GM12878 (cell line): ENCODE data around the gene MMD. TPM values are rescaled to one million over a fixed set of nuclear protein-coding genes. Genes with fewer than 3 reads are reported as not detected.

Experiments used
- ATAC-seq: fragments of 200-7000 bp; cut with Tn5 transposase; 3 replicates; pipeline ENCODE4 v1.9.1; 2020; ENCODE audit warnings: mild to moderate bottlenecking, moderate library complexity
- BruUV-seq: library from RNA; stranded (reverse); fragments of 400-500 nt; replicated peaks from 2 replicates; lab custom pipeline; 2021; lab: Mats Ljungman, UMichigan
- CTCF ChIA-PET: fragments of 300-600 bp; sonication (Branson Sonifier 250); formaldehyde crosslinking; extraction: SDS; loops from one replicate; lab custom pipeline; 2021; ENCODE audit warnings: inconsistent platforms; lab: Yijun Ruan, JAX
- POLR2A ChIA-PET: fragments of 350-600 bp; formaldehyde crosslinking; extraction: SDS; loops from one replicate; lab custom pipeline; 2021; ENCODE audit warnings: inconsistent platforms; lab: Charles Lee
- RAD21 ChIA-PET: fragments of 300-600 bp; sonication (Branson Sonifier 250); formaldehyde crosslinking; loops from one replicate; lab custom pipeline; 2023; ENCODE audit warnings: antibody characterized with exemption; ENCODE audit not compliant: unreplicated experiment; lab: Charles Lee
- SMC1A ChIA-PET: fragments of 300-600 bp; sonication (Branson Sonifier 250); formaldehyde crosslinking; loops from one replicate; lab custom pipeline; 2023; ENCODE audit not compliant: unreplicated experiment, uncharacterized antibody; lab: Charles Lee
- DNase-seq: peaks from one replicate; pipeline ENCODE4 v3.0.0-alpha.2; 2011; ENCODE audit warnings: low read depth, low spot score
- FAIRE-seq: peaks from 3 replicates; lab custom pipeline; 2011; peaks lifted over from hg19 to GRCh38; lab: Jason Lieb, UNC
- H2AFZ ChIP-seq: 2 replicates; pipeline ENCODE4 v1.6.0; 2011; ENCODE audit warnings: low read depth, low read length, control low read depth; ENCODE audit not compliant: control insufficient read depth
- H3K27ac ChIP-seq: 2 replicates; pipeline ENCODE4 v1.5.1; 2011; ENCODE audit warnings: control low read depth; ENCODE audit not compliant: control insufficient read depth, insufficient read depth
- H3K27me3 ChIP-seq, 2 experiments: replicated peaks in 1 of 2; 2 replicates each; pipeline versions ENCODE4 v1.6.0 to v1.6.1; 2011; ENCODE audit warnings: low read length in 1 of 2; ENCODE audit not compliant: control insufficient read depth in 2 of 2, insufficient read depth in 2 of 2
- H3K36me3 ChIP-seq, 2 experiments: 2 replicates each; pipeline ENCODE4 v1.5.1; 2011; ENCODE audit warnings: low read length in 1 of 2; ENCODE audit not compliant: control insufficient read depth in 2 of 2, insufficient read depth in 2 of 2
- H3K4me1 ChIP-seq: 2 replicates; pipeline ENCODE4 v1.6.1; 2011; ENCODE audit warnings: mild to moderate bottlenecking, low read length, moderate library complexity, mixed read lengths; ENCODE audit not compliant: control insufficient read depth, insufficient read depth
- H3K4me2 ChIP-seq: 2 replicates; pipeline ENCODE4 v1.6.0; 2011; ENCODE audit warnings: control low read depth; ENCODE audit not compliant: control insufficient read depth, insufficient read depth
- H3K4me3 ChIP-seq: fragments of 200-600 bp; sonication (generic); 2 replicates; pipeline ENCODE4 v1.5.1; 2016
- H3K79me2 ChIP-seq: 2 replicates; pipeline ENCODE4 v1.6.0; 2011; ENCODE audit warnings: low read length; ENCODE audit not compliant: control insufficient read depth, insufficient read depth
- H3K9ac ChIP-seq: 2 replicates; pipeline ENCODE4 v1.8.0; 2011; ENCODE audit warnings: low read length, control low read depth, mixed read lengths; ENCODE audit not compliant: control insufficient read depth, insufficient read depth
- H3K9me3 ChIP-seq: replicated peaks from 3 replicates; pipeline ENCODE4 v1.5.1; 2011; ENCODE audit warnings: mild to moderate bottlenecking, low read length; ENCODE audit not compliant: control insufficient read depth, insufficient read depth
- H4K20me1 ChIP-seq: 2 replicates; pipeline ENCODE4 v1.6.0; 2011; ENCODE audit not compliant: control insufficient read depth, insufficient read depth
- CREB1 ChIP-seq: IDR thresholded peaks from 2 replicates; pipeline ENCODE4 v1.6.1; 2012; ENCODE audit warnings: low read depth, mild to moderate bottlenecking, inconsistent platforms
- DPF2 ChIP-seq: fragments of 450-650 bp; IDR thresholded peaks from 2 replicates; pipeline ENCODE4 v1.6.1; 2017; ENCODE audit warnings: mild to moderate bottlenecking
- E2F4 ChIP-seq: IDR thresholded peaks from 2 replicates; pipeline ENCODE4 v1.6.1; 2012; ENCODE audit warnings: low read depth, low read length, improper control_type of control experiment
- E4F1 ChIP-seq: fragments of 450-650 bp; IDR thresholded peaks from 2 replicates; pipeline ENCODE4 v1.6.1; 2018; ENCODE audit warnings: borderline replicate concordance, mild to moderate bottlenecking; ENCODE audit not compliant: partially characterized antibody
- FOXM1 ChIP-seq: IDR thresholded peaks from 2 replicates; pipeline ENCODE4 v1.6.1; 2012; ENCODE audit warnings: low read depth, mild to moderate bottlenecking, inconsistent platforms, low read length, moderate library complexity
- HDAC6 ChIP-seq: fragments of 200-600 bp; sonication (generic); IDR thresholded peaks from one replicate; pipeline ENCODE4 v1.8.0; 2017; ENCODE audit warnings: antibody characterized with exemption; ENCODE audit not compliant: unreplicated experiment
- MXI1 ChIP-seq: fragments of 150-350 bp; IDR thresholded peaks from 2 replicates; pipeline ENCODE4 v1.6.1; 2011; ENCODE audit warnings: low read depth, mild to moderate bottlenecking, inconsistent platforms, low read length, improper control_type of control experiment
- MYC ChIP-seq: IDR thresholded peaks from 2 replicates; pipeline ENCODE4 v1.6.1; 2011; ENCODE audit warnings: mild to moderate bottlenecking, low read length, moderate library complexity, inconsistent platforms; ENCODE audit not compliant: insufficient read depth, insufficient replicate concordance, insufficient read length, severe bottlenecking
- RFX5 ChIP-seq: IDR thresholded peaks from 2 replicates; pipeline ENCODE4 v1.6.1; 2011; ENCODE audit warnings: low read depth, low read length, improper control_type of control experiment
- TBL1XR1 ChIP-seq: IDR thresholded peaks from 2 replicates; pipeline ENCODE4 v1.6.1; 2012; ENCODE audit warnings: low read depth, low read length, improper control_type of control experiment
- YBX1 ChIP-seq: fragments of 450-650 bp; IDR thresholded peaks from 2 replicates; pipeline ENCODE4 v1.6.1; 2016; ENCODE audit warnings: antibody characterized with exemption
- WGBS: methylation state at CpG from one replicate; pipeline ENCODE4 v1.1.6; 2016; ENCODE audit warnings: low lambda C conversion rate; ENCODE audit not compliant: insufficient replicate concordance, insufficient coverage; ENCODE audit errors: missing lambda C conversion rate; 5-methylcytosine and 5-hydroxymethylcytosine counted together
- in situ Hi-C: fragments of 300-500 bp; cut with MboI; formaldehyde crosslinking; loops from 9 replicates; pipeline ENCODE4 v1.14.3; 2018; ENCODE audit warnings: mixed read lengths
- intact Hi-C: fragments of 100-400 bp; cut with micrococcal nuclease; formaldehyde crosslinking; loops from one replicate; pipeline ENCODE4 v1.14.2; 2022; ENCODE audit not compliant: unreplicated experiment
- polyA plus RNA-seq, 11 experiments: library from polyadenylated mRNA; depleted of rRNA in 4 of 11; unstranded in 6 of 11; stranded (reverse) in 5 of 11; fragments of >200 nt; fragmentation: Nextera tagmentation in 4 of 11; fragmentation: Illumina TruSeq in 1 of 11; extraction: Ambion mirVana in 4 of 11; extraction: Trizol in 1 of 11; gene quantifications; 1 replicate in 1 of 11; 2 replicates in 10 of 11; pipeline versions ENCODE4 v1.2.1 to v1.2.3, GENCODE V29; 2011 to 2016; ENCODE audit warnings: inconsistent platforms in 2 of 11, missing spikeins in 2 of 11, low read depth in 1 of 11
- total RNA-seq, 4 experiments: library from RNA; depleted of rRNA in 3 of 4; stranded (reverse); fragments of >200 nt in 3 of 4; fragmentation: Illumina TruSeq in 1 of 4; extraction: Trizol in 1 of 4; gene quantifications; 2 replicates each; pipeline versions ENCODE4 v1.2.1 to v1.2.3, GENCODE V29; 2013 to 2021

The MMD gene
- total and polyA plus RNA-seq, 10 of the 15 experiments (the other 5 are each of a cell fraction or from before 2014, with no cell fraction given): 8.0 to 46.7 (median 22.3) TPM

GRCh38 chr17:55347341-55347740 is 74.3 kb downstream of the MMD start:
- ChIA-PET RAD21 (interaction anchor here (1.5 to 4.1 kb wide), 5 partner anchors 10 to 354 kb away, joined by 4 to 26 read pairs (median 10); no protein-coding TSS in a partner anchor), CTCF (interaction anchor here (0.6 to 8.6 kb wide), 17 partner anchors 10 to 361 kb away, joined by 3 to 95 read pairs (median 5); partner anchors contain the start of gene SMIM36), POLR2A (no interaction called here), SMC1A (interaction anchor here (0.7 to 3.1 kb wide), 11 partner anchors 9 to 355 kb away, joined by 3 to 27 read pairs (median 4); partner anchors contain the start of gene SMIM36)
- 100% methylated on average over 2 of the region's 2 CpGs for WGBS
- H3K9me3 ChIP-seq: no peaks in the 10 kb centered on the region
- H3K27ac ChIP-seq: no peak overlapping the region
- intact Hi-C loops (no loop called here), in situ Hi-C loops (no loop called here)
- TF ChIP-seq E4F1: no peak
- no peak for TF ChIP-seq FOXM1
- no peak for TF ChIP-seq TBL1XR1
- no peak for TF ChIP-seq MXI1
- no peak for TF ChIP-seq HDAC6
- TF ChIP-seq CREB1: no peak
- no peak for TF ChIP-seq E2F4
- no peak for TF ChIP-seq MYC
- TF ChIP-seq DPF2: no peak
- TF ChIP-seq YBX1: no peak
- TF ChIP-seq RFX5: no peak
- H3K79me2 ChIP-seq: no peaks in the 10 kb centered on the region
- no peaks in the 10 kb centered on the region for H4K20me1 ChIP-seq
- no peak overlapping the region for H3K9ac ChIP-seq
- H3K4me1 ChIP-seq: no peaks in the 10 kb centered on the region
- no peak overlapping the region for H3K4me2 ChIP-seq
- no peaks in the 10 kb centered on the region for H3K27me3 ChIP-seq
- no peak overlapping the region for H3K4me3 ChIP-seq
- H3K36me3 ChIP-seq: no peaks in the 10 kb centered on the region
- ATAC-seq (no peak), DNase-seq (no peak), FAIRE-seq (no peak)
- BruUV-seq: no TSS peak
- no peak overlapping the region for H2AFZ ChIP-seq
